IMR-90 (cell line): ENCODE data around the gene NAV2. TPM values are rescaled to one million over a fixed set of nuclear protein-coding genes. Genes with fewer than 3 reads are reported as not detected.

ENCODE experiments used
- ATAC-seq: fragments of 200-7000 bp; cut with Tn5 transposase; 2 replicates; pipeline ENCODE4 v1.9.1; 2020; ENCODE audit warnings: low read depth, mild to moderate bottlenecking, moderate library complexity
- BruUV-seq: library from RNA; stranded (reverse); fragments of 400-500 nt; replicated peaks from 2 replicates; lab custom pipeline; 2021; lab: Mats Ljungman, UMichigan
- CTCF ChIA-PET: fragments of 300-600 bp; formaldehyde crosslinking; extraction: SDS; loops from one replicate; lab custom pipeline; 2021; ENCODE audit warnings: antibody characterized with exemption; lab: Yijun Ruan, JAX
- POLR2A ChIA-PET: fragments of 300-600 bp; sonication (Branson Sonifier 250); formaldehyde crosslinking; loops from one replicate; lab custom pipeline; 2022; ENCODE audit warnings: antibody characterized with exemption; ENCODE audit not compliant: unreplicated experiment; lab: Charles Lee
- DNase-seq: peaks from one replicate; pipeline ENCODE4 v3.0.0; 2013
- H2AFZ ChIP-seq: replicated peaks from 2 replicates; pipeline ENCODE3; 2013; ENCODE audit warnings: low read length, mild to moderate bottlenecking; ENCODE audit not compliant: poor library complexity
- H2AK5ac ChIP-seq: 2 replicates; pipeline ENCODE4 v1.6.1; 2013; ENCODE audit warnings: low read depth, low read length, inconsistent platforms
- H2AK9ac ChIP-seq: replicated peaks from 2 replicates; pipeline ENCODE3; 2013; ENCODE audit warnings: mild to moderate bottlenecking, low read depth, low read length, moderate library complexity; ENCODE audit not compliant: poor library complexity
- H2BK120ac ChIP-seq: 2 replicates; pipeline ENCODE4 v1.6.1; 2013; ENCODE audit warnings: low read depth, low read length, inconsistent platforms
- H2BK15ac ChIP-seq: 3 replicates; pipeline ENCODE4 v1.6.1; 2013; ENCODE audit warnings: low read depth, low read length, inconsistent platforms
- H2BK20ac ChIP-seq: 2 replicates; pipeline ENCODE4 v1.6.1; 2013; ENCODE audit warnings: low read depth, mild to moderate bottlenecking, inconsistent platforms, low read length, moderate library complexity
- H2BK5ac ChIP-seq: 2 replicates; pipeline ENCODE4 v1.6.1; 2013; ENCODE audit warnings: mild to moderate bottlenecking, low read depth, low read length, inconsistent platforms; ENCODE audit not compliant: poor library complexity, severe bottlenecking
- H3K14ac ChIP-seq: replicated peaks from 2 replicates; pipeline ENCODE4 v1.6.1; 2013; ENCODE audit warnings: low read depth, low read length, inconsistent platforms
- H3K18ac ChIP-seq: 2 replicates; pipeline ENCODE4 v1.6.1; 2013; ENCODE audit warnings: low read depth, low read length, control low read depth
- H3K23ac ChIP-seq: 2 replicates; pipeline ENCODE4 v1.6.1; 2013; ENCODE audit warnings: low read depth, low read length, inconsistent platforms
- H3K27ac ChIP-seq: 2 replicates; pipeline ENCODE4 v1.5.1; 2013; ENCODE audit warnings: mild to moderate bottlenecking, control low read depth, low read length; ENCODE audit not compliant: insufficient read depth
- H3K27me3 ChIP-seq: 2 replicates; pipeline ENCODE4 v1.6.1; 2013; ENCODE audit warnings: low read length; ENCODE audit not compliant: control insufficient read depth, insufficient read depth
- H3K36me3 ChIP-seq: 2 replicates; pipeline ENCODE4 v1.6.1; 2013; ENCODE audit warnings: low read length, mixed read lengths; ENCODE audit not compliant: control insufficient read depth, insufficient read depth
- H3K4ac ChIP-seq: 2 replicates; pipeline ENCODE4 v1.6.1; 2013; ENCODE audit warnings: low read depth, low read length, inconsistent platforms
- H3K4me1 ChIP-seq: 2 replicates; pipeline ENCODE4 v1.6.1; 2013; ENCODE audit warnings: low read length, mixed read lengths; ENCODE audit not compliant: control insufficient read depth, insufficient read depth
- H3K4me2 ChIP-seq: 2 replicates; pipeline ENCODE4 v1.6.1; 2013; ENCODE audit warnings: low read depth, mild to moderate bottlenecking, control low read depth, low read length, moderate library complexity
- H3K4me3 ChIP-seq: 2 replicates; pipeline ENCODE4 v1.5.1; 2013; ENCODE audit warnings: low read depth, mild to moderate bottlenecking, control low read depth, low read length, moderate library complexity; ENCODE audit not compliant: insufficient read depth
- H3K56ac ChIP-seq: 2 replicates; pipeline ENCODE4 v1.6.1; 2013; ENCODE audit warnings: low read length, inconsistent platforms; ENCODE audit not compliant: insufficient read depth; ENCODE audit errors: extremely low read depth
- H3K79me1 ChIP-seq, 2 experiments: 2 replicates each; pipeline ENCODE4 v1.6.1; 2013; ENCODE audit warnings: low read length in 2 of 2, inconsistent platforms in 1 of 2, low read depth in 1 of 2
- H3K9ac ChIP-seq: 2 replicates; pipeline ENCODE4 v1.6.1; 2013; ENCODE audit warnings: low read depth, low read length, control low read depth
- H3K9me1 ChIP-seq: 2 replicates; pipeline ENCODE4 v1.6.1; 2013; ENCODE audit warnings: low read length, inconsistent platforms; ENCODE audit not compliant: insufficient read depth
- H3K9me3 ChIP-seq: 2 replicates; pipeline ENCODE4 v1.6.1; 2013; ENCODE audit warnings: low read length; ENCODE audit not compliant: control insufficient read depth, insufficient read depth
- H4K20me1 ChIP-seq: 2 replicates; pipeline ENCODE4 v1.6.1; 2013; ENCODE audit warnings: low read length, inconsistent platforms; ENCODE audit not compliant: insufficient read depth
- H4K5ac ChIP-seq: 2 replicates; pipeline ENCODE4 v1.6.1; 2013; ENCODE audit warnings: mild to moderate bottlenecking, low read depth, low read length, control low read depth
- H4K8ac ChIP-seq, 2 experiments: 2 replicates each; pipeline ENCODE4 v1.6.1; 2013; ENCODE audit warnings: low read depth in 2 of 2, low read length in 2 of 2, control low read depth in 1 of 2, inconsistent platforms in 1 of 2
- H4K91ac ChIP-seq: 2 replicates; pipeline ENCODE4 v1.6.1; 2013; ENCODE audit warnings: low read depth, low read length, inconsistent platforms; ENCODE audit not compliant: insufficient read depth
- BHLHE40 ChIP-seq: fragments of 150-350 bp; IDR thresholded peaks from 2 replicates; pipeline ENCODE4 v1.6.1; 2016; ENCODE audit warnings: mild to moderate bottlenecking, low read depth, low read length
- MXI1 ChIP-seq: IDR thresholded peaks from 2 replicates; pipeline ENCODE4 v1.6.1; 2012; ENCODE audit warnings: low read depth, mild to moderate bottlenecking, low read length, moderate library complexity, borderline replicate concordance
- RFX5 ChIP-seq: IDR thresholded peaks from 2 replicates; pipeline ENCODE4 v1.8.0; 2012; ENCODE audit warnings: low read depth, mild to moderate bottlenecking, low read length, moderate library complexity
- SMC3 ChIP-seq: fragments of 150-350 bp; IDR thresholded peaks from 2 replicates; pipeline ENCODE4 v1.6.1; 2016; ENCODE audit warnings: low read depth, mild to moderate bottlenecking, antibody characterized with exemption, low read length, moderate library complexity
- WGBS, 2 experiments: methylation state at CpG; one replicate each; pipeline versions ENCODE4 v1.1.5 to v1.1.7; 2013; ENCODE audit warnings: missing lambda C conversion rate in 2 of 2; ENCODE audit not compliant: insufficient read length in 1 of 2; ENCODE audit errors: extremely low coverage in 2 of 2; 5-methylcytosine and 5-hydroxymethylcytosine counted together
- dilution Hi-C: fragments of 300-500 bp; cut with HindIII; formaldehyde crosslinking; loops from one replicate; pipeline ENCODE4 v1.14.3; 2018; ENCODE audit warnings: low sequenced_read_pairs; ENCODE audit not compliant: unreplicated experiment
- in situ Hi-C: fragments of 300-500 bp; cut with MboI; formaldehyde crosslinking; loops from 3 replicates; pipeline ENCODE4 v1.14.3; 2019; ENCODE audit warnings: low sequenced_read_pairs, inconsistent platforms, mixed read lengths
- intact Hi-C: fragments of 100-400 bp; cut with micrococcal nuclease; formaldehyde crosslinking; loops from 2 replicates; pipeline ENCODE4 v1.10.0; 2022
- polyA plus RNA-seq, 3 experiments: library from polyadenylated mRNA; depleted of rRNA; stranded (reverse); fragments of >200 nt; gene quantifications; 2 replicates each; pipeline ENCODE4 v1.2.3, GENCODE V29; 2012; ENCODE audit warnings: low replicate concordance in 1 of 3
- total RNA-seq: library from RNA; depleted of rRNA; stranded (reverse); fragments of >200 nt; gene quantifications from 2 replicates; pipeline ENCODE4 v1.2.3, GENCODE V29; 2012
- TF ChIP-seq, protein P1 (sequence below): fragments of 150-350 bp; IDR thresholded peaks from 2 replicates; pipeline ENCODE4 v1.6.1; 2017; ENCODE audit warnings: mild to moderate bottlenecking, antibody characterized with exemption, low read length, low read depth

NAV2 gene
- total and polyA plus RNA-seq, 2 of the 4 experiments (the other 2 are of a cell fraction): 4.5 to 12.6 TPM

DNA sequence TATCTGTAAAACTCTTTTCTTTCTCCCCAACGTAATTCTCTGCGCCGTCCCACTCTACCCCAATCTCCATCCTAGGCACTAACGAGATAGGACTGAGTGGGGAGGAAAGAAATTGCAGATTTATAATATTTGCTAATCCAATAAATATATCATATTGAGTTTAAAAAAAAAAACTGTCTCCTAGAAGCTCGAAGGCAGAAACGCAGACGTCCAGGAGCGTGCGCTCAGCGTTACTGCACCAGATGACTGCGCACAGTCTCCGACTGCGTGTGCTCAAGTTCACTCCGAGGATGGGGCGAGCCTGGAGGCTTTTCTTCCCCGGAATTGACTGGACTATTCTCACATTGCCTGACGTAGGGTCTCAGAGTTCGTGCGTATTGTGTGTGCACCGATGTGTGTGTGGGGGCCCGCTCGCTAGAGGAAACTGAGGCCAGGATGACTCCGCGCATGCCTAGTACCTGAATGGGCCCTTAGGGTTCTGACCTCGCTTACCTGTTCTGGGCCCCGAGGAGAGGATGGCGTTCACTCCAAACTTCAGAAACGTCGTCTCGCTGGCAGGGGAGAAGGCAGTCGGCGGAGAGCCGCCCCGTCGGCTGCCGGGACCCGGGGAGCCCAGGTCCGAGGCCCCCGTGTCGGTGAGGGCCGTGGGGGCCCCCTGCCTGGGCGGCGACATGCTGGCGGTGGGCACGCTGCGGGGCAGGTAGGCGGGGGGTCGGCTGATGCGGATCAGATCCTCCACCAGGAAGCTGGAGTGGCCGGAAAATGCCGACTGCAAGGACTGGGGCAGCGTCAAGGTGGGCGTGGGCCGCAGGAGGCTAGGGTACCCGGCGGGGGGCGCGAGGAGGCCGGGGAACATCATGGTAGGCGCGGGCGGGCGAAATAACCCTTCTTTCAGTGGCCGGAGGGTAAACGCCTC, 447.1 kb downstream of the NAV2 start (continued):
- no peak for TF ChIP-seq SMC3
- TF ChIP-seq BHLHE40: no peak

DNA sequence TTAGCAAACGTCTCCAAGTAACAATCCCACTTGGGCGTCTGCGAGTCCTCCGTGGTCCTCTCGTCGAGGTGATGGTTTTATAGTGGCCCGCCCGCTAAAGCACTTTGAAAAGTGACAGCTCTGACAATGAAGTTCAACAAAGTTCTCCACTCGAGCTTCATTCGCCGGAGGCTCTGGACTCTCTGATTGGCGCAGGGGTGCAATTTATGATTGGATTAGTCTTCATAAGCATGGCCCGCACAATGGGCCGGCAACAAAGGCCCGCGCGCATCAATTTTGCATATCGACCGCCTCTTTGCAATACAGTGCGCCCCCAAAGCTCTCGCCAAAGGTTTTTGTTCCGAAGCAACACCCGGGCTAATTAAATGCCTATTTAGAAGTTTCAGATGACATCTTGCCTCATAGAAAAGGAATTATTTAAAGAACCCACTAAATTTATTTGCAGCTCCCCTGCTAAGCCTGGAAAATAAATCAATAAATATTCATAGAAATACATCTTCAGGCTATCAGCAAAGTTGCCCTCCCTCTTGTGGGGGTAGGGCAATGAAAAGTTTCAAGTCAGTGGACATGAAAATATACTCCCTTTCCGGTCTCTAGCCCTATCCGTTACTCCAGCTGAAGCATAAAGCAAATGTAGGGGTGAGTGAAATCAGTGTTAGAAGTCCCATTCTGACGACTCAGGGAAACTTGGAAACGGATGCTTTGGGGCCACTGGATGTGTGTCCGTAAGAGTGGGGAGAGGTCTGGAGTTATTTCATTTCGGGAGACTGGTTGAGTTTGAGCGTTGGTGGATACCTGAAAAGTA, 448.0 kb downstream of the NAV2 start, which contains the start of gene DBX1:
TSS of gene DBX1 (minus strand) at position 51 of the 805 bp plus-strand sequence. CDS start 151 bp downstream, outside the sequence.
- Histone ChIP-seq H2AK5ac (no peak within 1 kb of the TSS), H3K4me1 (no peaks in the 10 kb centered on the region), H3K23ac (no peak within 1 kb of the TSS), H3K9me1 (no peaks in the 10 kb centered on the region), H4K91ac (no peak within 1 kb of the TSS), H3K9ac (no peak within 1 kb of the TSS), H2AFZ (no peak within 1 kb of the TSS), H3K56ac (no peak within 1 kb of the TSS), H3K14ac (no peak within 1 kb of the TSS), H3K79me1 (no peaks in the 10 kb centered on the region), H2BK120ac (no peak within 1 kb of the TSS), H2AK9ac (no peak within 1 kb of the TSS), H3K4ac (no peak within 1 kb of the TSS), H3K9me3 (peaks cover 16% of the 10 kb centered on the region), H4K8ac (no peak within 1 kb of the TSS), H3K4me2 (no peak within 1 kb of the TSS), H3K36me3 (no peaks in the 10 kb centered on the region), H4K5ac (no peak within 1 kb of the TSS), H2BK20ac (no peak within 1 kb of the TSS), H3K27me3 (peaks cover 95% of the 10 kb centered on the region), H3K18ac (no peak within 1 kb of the TSS), H3K4me3 (no peak within 1 kb of the TSS), H3K27ac (no peak within 1 kb of the TSS), H2BK5ac (no peak within 1 kb of the TSS), H4K20me1 (no peaks in the 10 kb centered on the region; the same call in 1 of the 2 replicates), H2BK15ac (no peak within 1 kb of the TSS)
- CTCF ChIA-PET: no interaction called here
- in situ Hi-C loops: no loop called here
- TF ChIP-seq RFX5: no peak
- no peak for TF ChIP-seq MXI1
- no peak for TF ChIP-seq SMC3
- TF ChIP-seq, protein P1, sequence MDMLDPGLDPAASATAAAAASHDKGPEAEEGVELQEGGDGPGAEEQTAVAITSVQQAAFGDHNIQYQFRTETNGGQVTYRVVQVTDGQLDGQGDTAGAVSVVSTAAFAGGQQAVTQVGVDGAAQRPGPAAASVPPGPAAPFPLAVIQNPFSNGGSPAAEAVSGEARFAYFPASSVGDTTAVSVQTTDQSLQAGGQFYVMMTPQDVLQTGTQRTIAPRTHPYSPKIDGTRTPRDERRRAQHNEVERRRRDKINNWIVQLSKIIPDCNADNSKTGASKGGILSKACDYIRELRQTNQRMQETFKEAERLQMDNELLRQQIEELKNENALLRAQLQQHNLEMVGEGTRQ: no peak
- POLR2A ChIA-PET: no interaction called here
- no TSS peak for BruUV-seq
- DNase-seq: no peak
- no peak for ATAC-seq
- dilution Hi-C loops: no loop called here
- intact Hi-C loops: no loop called here
- 7% methylated on average over 3 of the region's 30 CpGs; no CpG with 5 or more reads in 1 of the 2 experiments for WGBS, 2 experiments
